ENCODE measurements around the gene MINDY4. TPM values are rescaled to one million over a fixed set of nuclear protein-coding genes. Genes with fewer than 3 reads are reported as not detected.
A peak's percentile ranks its signal among the peaks of the same experiment; 100 is the strongest.

The MINDY4 gene
- total RNA-seq, 2 donors from 2014 or later = 3.9 to 5.1 TPM

- peak in 1 of 2 donors; percentile 1 for ATAC-seq
- intact Hi-C loops (cut with DNase I) = no loop called here
- DNase-seq = no peak
Observed at GRCh38 chr7:30913821-30914515, 142.8 kb downstream of the MINDY4 start.

- intact Hi-C loops (cut with DNase I) = no loop called here
- DNase-seq = peak; percentile 63
- ATAC-seq = peak in 1 of 2 donors; percentile 5
Observed at GRCh38 chr7:30914596-30914995, 143.4 kb downstream of the MINDY4 start.

- ATAC-seq = peak in 1 of 2 donors; percentile 24
- intact Hi-C loops (cut with DNase I) = no loop called here
- DNase-seq = peak; percentile 52
Observed at GRCh38 chr7:30915005-30915601, 143.9 kb downstream of the MINDY4 start.

DNA sequence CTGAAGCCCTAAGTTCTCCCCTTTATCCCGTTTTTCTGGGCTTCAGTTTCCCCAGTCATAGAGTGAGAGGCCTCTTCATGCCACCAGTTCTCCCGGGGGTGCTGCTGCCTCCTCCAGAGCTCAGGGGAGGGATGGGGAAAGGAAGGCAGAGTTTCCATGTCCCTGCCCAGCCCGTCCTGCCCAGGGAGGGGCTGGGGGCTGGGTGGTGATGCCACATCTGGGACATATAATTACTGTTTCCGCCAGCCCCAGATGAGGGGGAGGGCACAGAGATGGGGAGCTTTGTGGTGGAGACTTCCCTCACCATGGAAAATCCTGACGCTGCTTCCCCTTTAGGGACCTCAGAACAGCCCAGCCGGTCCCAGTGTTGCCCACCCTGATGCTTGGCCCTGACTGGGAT is 144.5 kb downstream of the MINDY4 start:
- intact Hi-C loops (cut with DNase I) = no loop called here
- ATAC-seq (no peak), DNase-seq (peak; percentile 23)

- intact Hi-C loops (cut with DNase I) = no loop called here
- ATAC-seq = no peak
- no peak for DNase-seq
Observed at GRCh38 chr7:30916255-30916654, 145.0 kb downstream of the MINDY4 start.

GRCh38 chr7:30916767-30917166 is 145.6 kb downstream of the MINDY4 start:
- ATAC-seq (no peak), DNase-seq (no peak)
- intact Hi-C loops (cut with DNase I) = no loop called here

- DNase-seq = peak; percentile 13
- no peak for ATAC-seq
- intact Hi-C loops (cut with DNase I) = no loop called here
Observed at GRCh38 chr7:30917216-30917893, 146.1 kb downstream of the MINDY4 start.

GRCh38 chr7:30918676-30919075 is 147.5 kb downstream of the MINDY4 start:
- DNase-seq (peak; percentile 18), ATAC-seq (no peak)
- intact Hi-C loops (cut with DNase I) = no loop called here

- intact Hi-C loops (cut with DNase I) = no loop called here
- peak; percentile 6 to 26 for ATAC-seq
- peak; percentile 36 for DNase-seq
Observed at GRCh38 chr7:30920021-30920583, 148.9 kb downstream of the MINDY4 start.

- ATAC-seq (peak; percentile 78 to 79), DNase-seq (peak; percentile 67)
- intact Hi-C loops (cut with DNase I) = no loop called here
Observed at GRCh38 chr7:30920584-30921539, 149.6 kb downstream of the MINDY4 start.

DNA sequence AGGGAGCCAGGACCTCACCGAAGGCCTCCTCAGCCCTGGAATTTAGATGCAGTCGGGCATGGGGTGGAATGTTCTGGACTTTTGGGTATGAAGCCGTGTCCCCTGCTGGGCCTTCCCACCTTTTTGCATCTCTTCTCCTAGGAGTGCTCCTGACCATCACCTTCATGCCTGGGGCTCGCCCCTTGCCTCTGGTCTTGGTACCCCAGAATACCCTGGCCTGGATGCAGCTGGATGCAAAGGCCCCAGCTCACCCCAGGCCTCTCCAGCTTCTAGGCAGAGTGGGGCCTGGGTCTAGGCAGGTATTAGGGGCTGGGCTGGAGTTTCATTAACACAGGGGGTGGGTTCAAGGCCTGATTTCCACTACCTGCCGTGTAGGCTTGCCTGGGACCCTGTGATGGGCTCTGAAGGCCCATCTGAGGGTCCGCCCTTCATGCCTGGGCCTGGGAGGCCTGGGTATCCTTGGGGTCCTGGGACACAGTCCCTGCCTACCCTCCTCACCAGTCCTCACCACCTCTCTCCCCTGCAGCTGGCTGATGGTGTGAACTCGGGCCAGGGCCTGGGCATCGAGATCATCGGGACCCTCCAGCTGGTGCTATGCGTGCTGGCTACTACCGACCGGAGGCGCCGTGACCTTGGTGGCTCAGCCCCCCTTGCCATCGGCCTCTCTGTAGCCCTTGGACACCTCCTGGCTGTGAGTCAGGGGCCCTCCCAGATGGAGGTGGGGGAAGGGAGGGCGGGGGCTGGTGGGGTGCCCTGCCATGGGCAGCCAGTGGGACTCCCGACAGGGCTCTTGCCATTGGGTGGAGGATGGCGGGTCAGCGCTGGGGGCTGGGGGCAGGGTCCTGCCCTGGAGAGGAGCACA is 150.6 kb downstream of the MINDY4 start:
- peak; percentile 31 for DNase-seq
- intact Hi-C loops (cut with DNase I) = no loop called here

GRCh38 chr7:30922596-30922995 is 151.4 kb downstream of the MINDY4 start:
- peak; percentile 23 for DNase-seq
- intact Hi-C loops (cut with DNase I) = no loop called here
- ATAC-seq = no peak

More for the DNA sequence above, 150.6 kb downstream of the MINDY4 start:
- ATAC-seq = no peak

GRCh38 chr7:30923009-30923773 is 152.0 kb downstream of the MINDY4 start:
- ATAC-seq (no peak), DNase-seq (no peak)
- intact Hi-C loops (cut with DNase I) = no loop called here

DNA sequence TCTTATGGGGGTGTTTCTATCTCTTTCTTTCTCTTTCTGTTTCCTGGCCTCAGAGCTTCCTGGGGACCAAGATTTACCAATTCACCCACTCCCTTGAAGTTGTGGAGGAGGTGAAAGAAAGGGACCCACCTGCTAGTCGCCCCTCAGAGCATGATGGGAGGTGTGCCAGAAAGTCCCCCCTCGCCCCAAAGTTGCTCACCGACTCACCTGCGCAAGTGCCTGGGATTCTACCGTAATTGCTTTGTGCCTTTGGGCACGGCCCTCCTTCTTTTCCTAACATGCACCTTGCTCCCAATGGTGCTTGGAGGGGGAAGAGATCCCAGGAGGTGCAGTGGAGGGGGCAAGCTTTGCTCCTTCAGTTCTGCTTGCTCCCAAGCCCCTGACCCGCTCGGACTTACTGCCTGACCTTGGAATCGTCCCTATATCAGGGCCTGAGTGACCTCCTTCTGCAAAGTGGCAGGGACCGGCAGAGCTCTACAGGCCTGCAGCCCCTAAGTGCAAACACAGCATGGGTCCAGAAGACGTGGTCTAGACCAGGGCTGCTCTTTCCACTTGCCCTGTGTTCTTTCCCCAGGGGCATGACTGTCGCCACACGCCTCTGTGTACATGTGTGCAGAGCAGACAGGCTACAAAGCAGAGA is 152.7 kb downstream of the MINDY4 start:
- DNase-seq = no peak
- intact Hi-C loops (cut with DNase I) = no loop called here
- no peak for ATAC-seq

- DNase-seq (no peak), ATAC-seq (no peak)
- intact Hi-C loops (cut with DNase I) = no loop called here
Observed at GRCh38 chr7:30924624-30925023, 153.4 kb downstream of the MINDY4 start.

DNA sequence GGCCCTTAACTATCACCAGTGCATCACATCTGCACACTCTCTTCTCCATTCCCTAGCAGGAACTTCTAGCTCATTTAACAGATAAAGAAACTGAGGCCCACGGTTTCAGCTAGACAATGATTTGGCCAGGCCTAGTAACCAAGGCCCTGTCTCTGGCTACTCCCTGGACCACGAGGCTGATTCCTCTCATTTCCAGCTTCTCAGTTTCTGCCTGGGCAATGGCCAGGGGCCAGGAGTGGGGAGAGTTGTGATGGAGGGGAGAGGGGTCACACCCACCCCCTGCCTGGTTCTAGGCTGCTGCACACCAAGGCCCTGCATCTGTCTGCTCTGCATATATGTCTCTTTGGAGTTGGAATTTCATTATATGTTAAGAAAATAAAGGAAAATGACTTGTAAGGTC is 153.9 kb downstream of the MINDY4 start:
- intact Hi-C loops (cut with DNase I) = no loop called here
- DNase-seq = no peak
- ATAC-seq = no peak

DNA sequence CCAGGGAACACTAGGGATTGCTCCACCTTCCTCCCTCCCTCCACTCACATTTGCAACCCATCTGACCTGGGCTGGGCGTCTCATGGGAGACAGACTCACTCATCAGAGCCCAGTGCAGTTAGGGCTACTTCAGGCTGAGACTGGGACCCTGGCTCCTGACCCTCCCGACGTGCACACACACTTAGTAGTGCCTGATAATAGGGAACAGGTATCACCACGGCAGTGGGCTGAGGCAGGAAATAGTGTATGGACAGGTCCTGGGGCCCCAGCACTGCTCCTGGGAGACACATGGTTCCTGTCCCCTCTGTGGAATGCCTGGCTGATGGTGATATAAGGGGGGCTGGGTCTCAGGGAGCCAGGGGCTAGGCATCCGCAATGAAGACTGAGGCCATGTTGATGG is 154.7 kb downstream of the MINDY4 start:
- DNase-seq (no peak), ATAC-seq (peak in 1 of 2 donors; percentile 1)
- intact Hi-C loops (cut with DNase I) = no loop called here
